Activated CD4-positive, CD25-positive, alpha-beta regulatory T cell treated with anti-CD3 and anti-CD28 coated beads, Interleukin-2, amount 50 U/mL, for 16 hours (primary cell): ENCODE measurements around the gene DOC2B.
"Not testable (repeated sequence)": the region's sequence is repeated elsewhere in the genome, so short reads cannot be mapped to it uniquely, and the experiment has no call there.

Experiments
- DNase-seq: peaks from one replicate; pipeline ENCODE4 v3.0.0-alpha.2; 2020; ENCODE audit warnings: low read depth, low spot score

The DOC2B gene

DNA sequence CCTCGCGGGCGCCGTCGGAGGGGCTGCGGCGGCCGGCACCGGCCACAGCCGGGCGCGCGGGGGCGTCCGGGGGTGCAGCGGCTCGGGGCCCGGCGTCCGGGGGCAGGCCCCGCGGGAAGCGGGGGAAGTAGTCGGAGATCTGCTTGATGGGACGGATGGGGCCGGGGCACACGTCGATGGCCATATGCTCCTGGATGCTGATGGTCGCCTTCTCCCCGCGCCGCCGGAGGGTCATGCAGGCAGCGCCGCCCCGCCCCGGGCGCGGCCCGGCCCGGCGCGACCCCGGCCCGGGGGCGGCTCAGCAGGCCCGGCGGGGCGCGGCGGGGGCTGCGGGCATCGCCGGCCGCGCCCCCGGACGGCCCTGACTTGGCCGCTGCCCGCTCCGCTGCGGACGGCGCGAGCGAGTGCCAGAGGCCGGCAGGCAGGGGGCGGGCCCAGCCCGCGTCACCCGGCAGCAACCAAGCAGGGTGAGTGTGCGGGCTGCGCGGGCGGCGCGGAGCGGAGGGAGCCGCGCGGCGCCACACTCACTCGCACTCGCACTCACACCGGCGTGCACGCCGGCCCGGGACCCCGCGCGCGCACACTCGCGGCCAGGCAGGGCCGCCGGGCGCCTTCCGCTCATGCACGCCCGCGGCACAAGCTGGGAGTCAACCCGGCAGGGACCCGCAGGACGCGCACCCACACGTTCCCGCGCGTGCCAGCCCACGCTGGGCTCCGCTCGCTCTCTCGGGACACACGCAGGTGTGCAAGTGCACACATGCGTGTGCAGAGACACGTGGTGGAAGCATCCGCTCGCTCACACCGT, at the start of gene DOC2B:
DOC2B (minus strand) TSS at position 406 of the 805 bp plus-strand sequence; CDS start at position 235, 171 bp downstream.
- no peak for DNase-seq

DNA sequence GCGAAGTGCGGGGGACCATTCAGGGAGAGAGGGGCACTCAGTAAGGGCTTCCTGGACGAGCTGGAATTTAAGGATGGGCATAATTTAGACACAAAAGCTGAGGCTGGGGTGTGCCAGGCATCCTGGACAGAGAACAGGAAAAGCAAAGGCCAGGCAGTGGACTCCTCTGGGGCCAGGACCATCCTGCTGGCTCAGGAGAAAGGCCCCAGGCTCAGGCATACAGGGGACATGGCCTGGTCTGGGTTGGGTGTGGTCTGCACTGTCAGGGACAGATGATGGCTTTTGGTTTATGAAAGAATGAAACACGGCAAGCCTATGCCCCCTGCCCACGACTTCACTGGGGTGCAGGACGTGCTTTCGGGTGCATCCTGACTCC, 48.9 kb upstream of the DOC2B start:
- no peak for DNase-seq

DNA sequence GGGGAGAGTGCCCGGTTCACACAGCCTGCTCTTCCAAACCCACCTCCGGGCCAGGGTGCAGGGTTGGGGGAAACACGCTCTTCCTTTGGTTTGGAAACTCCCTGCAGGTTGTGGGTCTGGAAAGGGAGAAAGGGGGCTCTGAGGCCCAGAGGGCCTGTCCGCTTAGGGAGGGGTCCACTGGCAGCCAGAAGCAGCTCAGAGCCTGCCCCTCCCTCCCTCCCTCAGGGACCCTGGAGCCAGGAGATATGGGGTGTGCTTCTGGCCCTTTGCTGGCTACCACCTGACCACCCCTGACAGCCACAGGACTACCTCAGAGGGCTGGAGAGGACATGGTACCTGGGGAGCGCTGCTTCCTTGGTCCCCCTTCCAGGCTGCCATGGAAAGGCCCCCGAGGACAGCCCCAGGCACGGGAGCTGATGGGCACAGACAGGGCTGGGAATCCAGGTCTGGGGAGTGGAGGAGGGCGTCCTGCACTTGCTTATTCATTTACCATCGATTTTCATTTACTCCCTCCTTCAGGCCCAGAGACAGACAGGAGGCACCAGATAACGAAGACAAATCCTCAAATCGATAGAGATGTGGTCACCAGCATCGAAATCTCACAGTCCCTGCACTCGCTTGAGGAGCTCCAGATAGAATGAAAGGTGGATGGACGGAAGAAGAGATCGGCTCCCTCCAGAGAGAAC, 48.4 kb upstream of the DOC2B start:
- no peak for DNase-seq

DNA sequence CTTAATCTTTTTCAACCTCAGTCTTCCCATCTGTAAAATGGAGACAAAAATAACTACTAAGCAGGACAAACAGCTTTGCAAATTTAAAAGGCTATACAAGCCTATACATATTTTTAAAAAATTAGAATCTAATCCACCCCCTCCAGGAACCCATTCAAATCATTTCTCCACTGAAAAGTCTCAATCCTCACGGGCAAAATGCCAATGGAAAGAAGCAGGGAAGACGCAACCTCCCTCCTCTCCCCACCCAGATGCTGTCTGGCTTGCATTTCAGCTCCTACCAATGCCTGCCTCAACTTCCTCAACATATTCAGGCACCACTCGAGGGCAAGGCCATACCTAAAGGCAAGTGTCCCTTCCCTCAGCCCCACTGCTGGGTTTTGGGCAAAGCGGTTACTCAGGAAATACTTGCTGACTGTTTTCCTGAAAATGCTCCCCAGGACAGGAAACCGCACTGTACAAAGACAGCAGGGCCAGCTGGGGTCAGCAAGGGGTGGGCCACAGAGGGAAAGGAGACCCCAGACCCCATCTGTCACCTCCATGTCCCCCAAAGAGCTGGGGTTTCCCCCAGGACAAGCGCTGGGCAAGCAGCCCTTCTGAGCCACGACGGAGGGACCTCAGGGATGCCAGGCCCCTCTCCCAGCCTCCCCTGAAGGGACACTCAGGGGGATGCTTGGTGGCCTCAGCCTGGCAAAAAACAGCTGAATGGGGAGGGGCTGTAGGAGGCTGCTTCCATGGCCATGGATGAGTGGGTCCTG, 47.7 kb upstream of the DOC2B start:
- no peak for DNase-seq

DNA sequence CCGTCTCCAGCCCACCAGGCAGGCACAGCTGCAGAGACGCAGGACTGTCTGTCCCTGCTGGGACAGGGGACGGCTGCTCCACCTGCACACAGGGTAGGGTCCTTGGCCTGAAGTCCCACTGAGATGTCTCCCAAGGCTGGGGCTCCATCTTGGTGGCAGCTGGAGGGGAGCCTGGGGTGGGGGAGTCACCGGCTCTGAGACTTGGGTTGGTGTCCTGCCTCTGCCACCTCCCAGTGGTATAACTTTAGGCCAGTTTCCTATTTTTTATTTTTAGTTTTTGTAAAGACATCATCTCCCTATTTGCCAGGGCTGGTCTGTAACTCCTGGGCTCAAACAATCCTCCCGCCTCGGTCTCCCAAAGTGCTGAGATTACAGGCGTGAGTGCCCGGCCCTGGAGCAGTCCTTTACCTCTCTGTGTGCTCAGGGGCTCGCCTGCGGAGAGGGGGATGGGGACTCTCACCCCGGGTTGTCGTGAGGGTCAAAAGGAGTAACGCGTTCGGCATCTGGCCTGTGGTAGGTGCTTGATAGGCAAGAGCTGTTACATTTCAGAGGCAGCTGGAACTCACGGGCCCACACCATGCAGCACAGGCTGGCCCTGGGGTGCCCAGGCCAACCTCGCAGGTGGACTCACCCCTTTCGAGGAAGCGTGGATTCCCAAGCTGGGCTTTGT, 46.6 kb upstream of the DOC2B start:
- no peak for DNase-seq

DNA sequence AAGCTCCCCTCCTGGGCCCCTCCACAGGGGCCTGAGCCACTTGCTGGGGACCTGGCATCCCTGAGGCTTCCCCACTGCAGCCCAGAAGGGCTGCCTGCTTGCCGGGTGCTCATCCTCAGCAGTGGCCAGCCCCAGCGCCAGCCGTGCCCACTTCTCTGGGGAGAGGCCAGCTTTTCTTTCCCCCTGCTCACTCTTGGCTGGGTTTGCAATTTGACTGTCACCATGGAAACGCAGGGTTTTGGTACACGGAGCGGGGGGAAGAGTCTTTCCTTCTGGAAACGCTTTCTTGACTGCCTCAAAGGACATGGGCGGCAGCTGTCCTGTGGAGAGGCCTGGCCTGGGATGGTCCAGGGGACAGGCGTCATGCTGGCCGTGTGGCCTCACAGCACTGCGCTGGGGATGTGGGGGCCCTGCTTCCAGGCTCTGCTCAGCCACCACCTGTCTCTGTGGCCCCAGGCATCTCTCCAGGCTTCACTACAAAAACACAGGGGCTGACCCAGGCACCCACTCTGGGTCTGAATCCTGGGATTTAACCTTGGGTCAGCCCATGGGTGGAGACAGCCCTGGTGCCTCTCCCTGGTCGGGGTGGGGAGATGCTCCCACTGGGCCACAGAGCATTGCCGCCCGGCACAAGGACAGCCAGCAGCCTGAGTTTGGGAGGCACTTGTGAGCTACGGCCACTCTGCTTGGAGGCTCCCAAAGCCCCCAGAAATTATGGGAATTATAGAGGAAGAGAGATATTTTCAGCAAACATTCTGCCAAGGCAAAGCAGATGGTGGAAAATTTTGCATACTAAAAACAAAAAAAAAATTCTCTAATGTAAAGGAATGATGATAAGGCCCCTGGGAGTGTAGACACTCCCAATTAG, 45.9 kb upstream of the DOC2B start:
- DNase-seq: no peak

DNA sequence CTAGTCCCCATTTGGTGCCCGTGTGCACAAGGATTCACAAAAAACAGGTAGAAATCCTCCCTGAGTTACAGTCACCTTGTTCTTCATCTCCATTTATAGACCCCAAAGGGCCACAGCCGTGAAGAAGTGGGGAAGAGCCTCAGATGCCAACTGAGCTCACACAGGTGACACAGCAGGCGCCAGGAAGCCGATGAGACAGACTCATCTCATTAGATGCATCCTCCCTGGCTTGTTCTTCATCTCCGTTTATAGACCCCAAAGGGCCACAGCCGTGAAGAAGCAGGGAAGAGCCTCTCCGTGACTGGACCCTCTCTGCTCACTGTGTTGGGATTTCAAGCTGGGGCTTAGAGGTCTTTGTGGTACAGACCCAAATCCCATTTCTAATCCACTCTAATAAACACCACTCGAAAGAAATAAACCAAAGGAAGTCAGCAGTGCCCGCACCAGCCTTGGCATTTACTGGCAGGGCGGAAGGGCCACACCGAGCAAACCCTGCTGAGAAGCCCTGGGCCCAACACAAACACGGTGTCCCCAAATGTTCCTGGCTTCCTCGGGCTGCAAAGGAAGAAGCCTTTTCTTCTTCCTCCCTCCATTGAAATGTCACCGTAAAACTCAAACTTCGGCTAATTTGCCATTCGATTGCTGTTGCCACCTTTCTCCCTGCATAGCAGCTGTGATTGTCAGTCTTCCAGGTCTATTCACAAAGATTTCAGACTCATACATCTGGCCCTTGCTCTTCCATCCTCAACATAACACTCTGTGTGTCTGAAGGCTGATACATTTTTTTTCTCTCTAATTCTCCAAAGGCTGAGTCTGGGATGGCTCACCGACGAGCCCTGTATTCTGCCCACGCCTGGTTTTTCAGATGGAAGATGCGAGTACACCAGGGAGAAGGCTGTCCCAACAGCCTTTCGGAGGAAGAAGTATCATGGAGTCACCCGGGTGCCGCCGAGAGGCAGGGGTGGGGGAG, 44.9 kb upstream of the DOC2B start:
- DNase-seq: no peak

DNA sequence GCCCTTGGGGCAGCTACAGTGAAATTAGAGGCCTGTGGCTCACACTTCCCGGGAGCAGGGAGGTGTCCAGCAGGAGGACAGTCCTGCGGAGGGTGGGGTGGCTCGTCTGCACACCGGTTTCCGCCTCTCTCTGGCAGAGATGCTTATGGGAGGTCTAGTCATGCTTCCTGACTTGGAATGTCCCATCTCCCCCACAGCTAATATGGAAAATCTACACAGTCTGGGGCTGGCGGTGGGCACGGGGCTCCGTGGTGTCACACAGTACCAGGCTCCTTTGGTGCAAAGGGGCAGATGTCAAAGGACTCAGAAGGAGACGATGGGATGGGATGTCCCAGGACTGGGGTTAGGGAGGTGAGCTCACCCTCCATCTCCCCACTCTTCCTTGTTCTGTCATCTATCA, 44.1 kb upstream of the DOC2B start:
- no peak for DNase-seq

DNA sequence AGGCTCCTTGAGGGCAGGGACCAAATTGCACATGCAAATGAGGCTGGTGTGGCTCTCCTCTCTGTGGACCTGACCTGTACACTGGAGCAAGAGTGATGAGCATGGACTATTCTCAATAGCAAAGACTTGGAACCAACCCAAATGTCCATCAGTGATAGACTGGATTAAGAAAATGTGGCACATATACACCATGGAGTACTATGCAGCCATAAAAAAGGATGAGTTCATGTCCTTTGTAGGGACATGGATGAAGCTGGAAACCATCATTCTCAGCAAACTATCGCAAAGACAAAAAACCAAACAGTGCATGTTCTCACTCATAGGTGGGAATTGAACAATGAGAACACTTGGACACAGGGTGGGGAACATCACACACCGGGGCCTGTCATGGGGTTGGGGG, 43.1 kb upstream of the DOC2B start:
- not testable (repeated sequence) for DNase-seq

DNA sequence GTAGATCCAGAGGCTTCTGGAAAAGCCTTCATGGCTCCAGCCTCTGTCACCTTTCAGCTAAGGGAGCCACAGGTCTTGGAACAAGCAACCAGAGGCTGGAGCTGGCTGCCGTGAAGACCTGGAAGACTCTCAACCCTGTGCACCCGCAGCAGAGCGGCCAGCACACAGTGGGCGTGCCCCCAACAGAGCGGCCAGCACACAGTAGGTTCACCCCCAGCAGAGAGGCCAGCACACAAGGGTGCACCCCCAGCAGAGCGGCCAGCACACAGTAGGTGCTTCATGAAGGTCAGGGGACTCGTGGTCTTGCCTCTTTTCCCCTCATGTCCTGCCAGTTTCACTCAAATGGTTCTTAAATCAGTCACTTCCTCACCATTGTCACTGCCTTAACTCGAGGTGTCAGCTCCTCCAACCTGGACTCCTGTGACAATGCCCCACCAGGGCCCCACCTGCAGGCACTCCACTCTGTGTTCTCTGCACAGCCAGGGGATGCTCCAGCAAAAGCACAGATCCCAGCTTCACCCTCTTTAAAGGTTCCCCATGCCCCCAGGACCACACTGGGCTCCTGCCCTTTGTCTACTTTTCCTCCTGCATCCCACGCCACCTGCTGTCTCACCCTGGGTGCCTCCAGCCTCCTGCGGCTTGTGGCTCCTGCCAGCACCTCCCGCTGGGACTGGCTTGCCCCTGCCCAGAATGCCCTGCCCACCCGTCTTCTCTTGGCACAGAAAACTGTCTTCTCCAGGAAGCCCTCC, 42.4 kb upstream of the DOC2B start:
- no peak for DNase-seq

DNA sequence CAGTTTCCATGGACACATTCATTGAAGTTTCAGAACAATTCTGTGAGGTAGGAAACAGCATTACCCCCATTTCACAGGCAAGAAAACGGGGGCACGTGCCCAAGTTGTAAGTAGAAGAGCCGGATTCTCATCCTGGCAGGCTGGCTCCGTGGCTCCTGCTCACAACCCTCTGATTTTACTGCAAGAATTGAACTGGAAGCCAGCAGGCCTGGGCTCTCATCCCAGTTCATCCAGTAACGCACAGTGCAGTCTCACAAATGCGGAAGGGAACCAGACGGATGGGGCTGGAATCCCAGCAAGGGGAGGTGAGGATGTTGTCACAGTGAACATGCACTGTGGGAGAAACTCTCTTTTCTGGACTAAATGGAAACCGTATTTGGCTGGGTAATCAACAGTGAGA, 40.7 kb upstream of the DOC2B start:
- no peak for DNase-seq

DNA sequence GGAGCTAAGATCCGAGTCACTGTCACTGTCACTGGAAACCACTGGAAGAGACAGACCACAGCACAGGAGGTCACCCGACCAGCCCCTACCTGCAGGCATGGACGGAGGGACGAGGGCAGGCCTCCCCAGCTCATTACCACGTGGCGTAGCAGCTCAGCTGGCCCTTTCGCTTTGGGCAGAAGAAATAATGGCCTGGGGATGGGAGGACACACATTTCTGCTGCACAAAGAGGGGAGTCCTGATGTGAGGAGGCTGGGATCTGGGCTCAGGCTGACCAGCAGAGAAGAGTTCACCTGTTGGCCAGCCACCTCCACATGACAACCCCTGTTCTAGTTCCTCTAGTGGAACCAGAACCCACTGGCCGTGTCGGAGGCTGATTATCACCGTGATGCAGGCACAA, 38.2 kb upstream of the DOC2B start:
- DNase-seq: no peak

DNA sequence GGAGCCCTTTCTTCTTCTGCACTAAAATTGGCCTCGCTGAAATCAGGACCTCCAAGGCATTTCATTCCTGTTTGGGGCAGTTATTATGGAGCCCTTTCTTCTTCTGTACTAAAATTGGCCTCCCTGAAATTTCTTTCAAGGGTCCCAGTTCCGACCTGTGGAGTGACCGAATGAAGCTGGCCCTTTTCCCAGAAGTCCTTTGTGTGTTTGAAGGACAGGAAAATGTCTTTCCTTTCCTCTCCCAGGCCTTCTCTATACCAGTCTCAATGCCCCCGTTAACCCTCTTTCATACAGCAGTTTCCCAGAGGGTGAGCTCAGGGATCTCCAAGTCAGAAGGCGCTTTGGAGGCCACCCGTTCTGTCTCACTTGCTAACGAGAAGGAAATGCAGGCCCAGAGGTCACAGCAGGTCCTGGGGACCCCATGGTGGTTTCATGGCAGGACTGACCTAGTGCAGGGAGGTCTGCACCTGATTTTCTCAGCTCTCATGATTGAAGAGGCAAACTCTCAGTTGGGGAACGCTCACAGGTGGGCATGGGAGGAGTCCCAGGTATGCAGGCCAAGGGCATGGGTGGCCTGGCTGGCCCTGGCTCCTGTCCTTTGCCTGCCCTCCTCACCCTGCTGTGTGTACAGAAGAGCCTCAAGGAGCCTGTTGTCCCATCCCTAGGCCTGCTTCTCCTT, 37.1 kb upstream of the DOC2B start:
- DNase-seq: no peak

DNA sequence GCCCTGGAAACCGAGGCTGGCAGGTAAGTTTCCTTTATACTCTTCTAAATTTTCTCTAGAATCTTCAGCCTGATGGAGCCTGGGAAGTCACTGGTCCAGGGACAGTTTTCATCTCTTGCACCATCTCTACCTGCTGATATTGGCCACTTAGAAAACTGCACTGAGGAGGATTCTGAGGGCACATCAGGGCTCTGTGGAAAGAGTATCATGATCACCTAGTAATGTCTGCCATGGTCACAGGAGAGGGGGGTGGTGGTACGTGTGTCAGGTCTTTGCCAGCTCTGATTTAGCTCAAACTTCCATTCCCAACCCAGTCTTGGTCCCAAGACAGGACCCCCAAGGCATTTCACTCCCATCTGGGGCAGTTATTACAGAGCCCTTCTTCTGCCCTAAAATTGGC, 35.2 kb upstream of the DOC2B start:
- no peak for DNase-seq

DNA sequence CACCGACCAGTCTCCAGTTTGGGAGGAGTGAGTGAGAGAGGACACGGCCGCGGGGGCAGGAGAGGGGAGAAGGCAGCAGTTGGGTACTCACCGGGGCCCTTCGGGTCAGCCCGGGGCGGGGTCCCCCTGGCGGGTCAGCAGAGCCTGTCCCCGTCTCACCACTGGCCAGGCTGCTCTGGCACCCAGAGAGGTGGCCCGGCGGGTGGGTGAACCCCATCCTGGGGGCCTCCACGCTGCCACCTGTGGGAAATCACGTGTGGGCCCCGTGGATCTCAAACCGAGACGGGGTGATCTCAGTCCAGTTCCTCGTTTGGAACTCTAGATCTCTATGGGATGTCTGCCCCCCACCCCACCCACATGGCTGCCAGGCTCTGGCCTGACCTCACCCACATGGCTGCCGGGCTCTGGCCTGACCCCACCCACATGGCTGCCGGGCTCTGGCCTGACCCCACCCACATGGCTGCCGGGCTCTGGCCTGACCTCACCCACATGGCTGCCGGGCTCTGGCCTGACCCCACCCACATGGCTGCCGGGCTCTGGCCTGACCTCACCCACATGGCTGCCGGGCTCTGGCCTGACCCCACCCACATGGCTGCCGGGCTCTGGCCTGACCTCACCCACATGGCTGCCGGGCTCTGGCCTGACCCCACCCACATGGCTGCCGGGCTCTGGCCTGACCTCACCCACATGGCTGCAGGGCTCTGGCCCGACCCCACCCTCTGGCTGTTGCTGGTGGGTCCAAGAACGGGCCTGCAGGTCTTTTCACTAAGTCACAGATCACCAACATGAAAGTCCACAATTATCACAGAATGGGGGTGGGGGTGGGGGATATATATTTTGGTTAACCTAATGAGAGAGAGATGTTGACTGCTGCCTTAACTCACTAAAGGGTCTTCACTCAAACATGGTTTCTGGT, 34.4 kb upstream of the DOC2B start:
- not testable (repeated sequence) for DNase-seq

DNA sequence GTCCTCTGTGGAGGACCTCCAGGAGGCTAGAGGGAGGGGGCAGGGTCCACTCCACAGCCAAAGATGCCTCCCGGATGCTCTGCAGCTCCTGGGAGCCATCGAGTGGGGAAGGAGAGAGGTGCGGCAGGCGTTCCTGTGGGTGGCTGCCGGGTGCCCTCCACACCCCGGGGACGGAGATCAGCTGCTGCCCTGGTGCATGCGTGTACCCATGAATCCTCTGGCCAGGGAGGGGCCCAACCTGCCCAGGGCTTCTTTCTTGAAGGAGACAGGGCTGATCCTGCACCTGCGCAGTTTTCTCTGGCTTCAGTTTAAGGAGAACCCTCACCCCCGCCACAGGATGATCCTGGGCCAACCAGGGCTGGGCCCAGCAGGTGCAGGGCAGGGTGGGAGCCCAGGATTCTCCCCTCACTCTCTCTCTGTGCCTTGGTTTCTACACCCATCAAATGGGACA, 33.5 kb upstream of the DOC2B start:
- DNase-seq: no peak
